Panc1 (cell line): ENCODE measurements around the gene SLC48A1. TPM values are rescaled to one million over a fixed set of nuclear protein-coding genes. Genes with fewer than 3 reads are reported as not detected.

Experiments
- ATAC-seq: fragments of 200-7000 bp; cut with Tn5 transposase; 2 replicates; pipeline ENCODE4 v1.9.1; 2020; ENCODE audit warnings: mild to moderate bottlenecking, moderate library complexity
- BruUV-seq: library from RNA; stranded (reverse); fragments of 400-500 nt; replicated peaks from 2 replicates; lab custom pipeline; 2021; lab: Mats Ljungman, UMichigan
- CTCF ChIA-PET: fragments of 300-600 bp; sonication (Branson Sonifier 250); formaldehyde crosslinking; loops from one replicate; lab custom pipeline; 2022; ENCODE audit warnings: antibody characterized with exemption; lab: Charles Lee
- POLR2A ChIA-PET: fragments of 300-600 bp; sonication (Branson Sonifier 250); formaldehyde crosslinking; loops from one replicate; lab custom pipeline; 2022; ENCODE audit warnings: antibody characterized with exemption; lab: Charles Lee
- DNase-seq: peaks from one replicate; pipeline ENCODE4 v3.0.0-alpha.2; 2010; ENCODE audit warnings: low read depth, low spot score
- H3K27ac ChIP-seq: 2 replicates; pipeline ENCODE4 v1.5.1; 2011; ENCODE audit warnings: mild to moderate bottlenecking, low read length, inconsistent platforms
- H3K27me3 ChIP-seq: fragments of 200-500 bp; sonication (Bioruptor generic); 2 replicates; pipeline ENCODE4 v1.6.0; 2014; ENCODE audit warnings: low read length, inconsistent platforms; ENCODE audit not compliant: control insufficient read depth, insufficient read depth
- H3K36me3 ChIP-seq: fragments of 200-500 bp; sonication (Bioruptor generic); 2 replicates; pipeline ENCODE4 v1.5.1; 2014; ENCODE audit warnings: inconsistent platforms, mild to moderate bottlenecking, low read length, moderate library complexity; ENCODE audit not compliant: control insufficient read depth, insufficient read depth
- H3K4me1 ChIP-seq: 2 replicates; pipeline ENCODE4 v1.5.1; 2011; ENCODE audit warnings: inconsistent platforms, mild to moderate bottlenecking, low read length, moderate library complexity; ENCODE audit not compliant: control insufficient read depth, insufficient read depth
- H3K4me3 ChIP-seq, 2 experiments: 2 replicates each; pipeline ENCODE4 v1.5.1; 2011 to 2012; ENCODE audit warnings: low read depth in 2 of 2, low read length in 2 of 2, mild to moderate bottlenecking in 2 of 2, inconsistent platforms in 1 of 2, moderate library complexity in 1 of 2
- H3K9me3 ChIP-seq: fragments of 200-500 bp; sonication (Bioruptor generic); 2 replicates; pipeline ENCODE4 v1.5.1; 2014; ENCODE audit warnings: low read depth, mild to moderate bottlenecking, inconsistent platforms, low read length, moderate library complexity; ENCODE audit not compliant: control insufficient read depth, insufficient read depth
- CTCF ChIP-seq: fragments of 450-650 bp; IDR thresholded peaks from 2 replicates; pipeline ENCODE4 v1.5.1; 2017; ENCODE audit warnings: mild to moderate bottlenecking
- POLR2AphosphoS5 ChIP-seq: IDR thresholded peaks from 2 replicates; pipeline ENCODE4 v1.6.1; 2012; ENCODE audit warnings: mild to moderate bottlenecking, low read depth, low read length, moderate library complexity
- REST ChIP-seq, 2 experiments: IDR thresholded peaks; 2 replicates each; pipeline ENCODE4 v1.6.1; 2011 to 2012; ENCODE audit warnings: low read depth in 2 of 2, control low read depth in 1 of 2, low read length in 1 of 2, mild to moderate bottlenecking in 1 of 2, moderate library complexity in 1 of 2; ENCODE audit not compliant: insufficient read depth in 1 of 2
- SIN3A ChIP-seq: IDR thresholded peaks from 2 replicates; pipeline ENCODE4 v1.6.1; 2012; ENCODE audit warnings: low read depth, mild to moderate bottlenecking, low read length, moderate library complexity, borderline replicate concordance; ENCODE audit not compliant: insufficient read depth
- TCF7L2 ChIP-seq: IDR thresholded peaks from 2 replicates; pipeline ENCODE4 v1.6.1; 2011; ENCODE audit warnings: mild to moderate bottlenecking, low read depth, low read length, inconsistent platforms
- in situ Hi-C: cut with HindIII; loops from 2 replicates; pipeline ENCODE4 v1.10.0; 2016; ENCODE audit warnings: low sequenced_read_pairs, low pct_unique_long_range_greater_than_20kb
- intact Hi-C: fragments of 100-400 bp; cut with micrococcal nuclease; formaldehyde crosslinking; loops from one replicate; pipeline ENCODE4 v1.10.0; 2022; ENCODE audit not compliant: unreplicated experiment
- total RNA-seq: library from RNA; stranded (reverse); gene quantifications from one replicate; pipeline ENCODE4 v1.2.1, GENCODE V29; 2021; ENCODE audit not compliant: unreplicated experiment

Gene SLC48A1
- total RNA-seq, 1 experiment from 2014 or later: 32.0 TPM

- CTCF ChIA-PET: no interaction called here
- no peak for DNase-seq
- Histone ChIP-seq H3K4me1 (peaks cover 33% of the 10 kb centered on the region), H3K27me3 (no peaks in the 10 kb centered on the region), H3K27ac (peak overlapping the region; percentile 14; the same call in 1 of the 2 replicates), H3K4me3 (no peak overlapping the region), H3K36me3 (no peaks in the 10 kb centered on the region), H3K9me3 (no peaks in the 10 kb centered on the region)
- in situ Hi-C loops: no loop called here
- ATAC-seq: no peak
- no TSS peak for BruUV-seq
- POLR2A ChIA-PET: no interaction called here
- intact Hi-C loops: no loop called here
- TF ChIP-seq SIN3A (no peak), POLR2AphosphoS5 (no peak), TCF7L2 (no peak), CTCF (no peak), REST (IDR thresholded peaks at IDR 0.05; ENCODE audit: insufficient read depth in 1 of 2, low read depth in 2 of 2, low read length in 1 of 2) (no peak)
Measured at GRCh38 chr12:47824198-47824597, 51.2 kb downstream of the SLC48A1 start.

GRCh38 chr12:47824635-47825034 lies 51.6 kb downstream of the SLC48A1 start:
- BruUV-seq: no TSS peak
- TF ChIP-seq TCF7L2: no peak; the same call in 1 of the 2 replicates
- no peak for TF ChIP-seq POLR2AphosphoS5
- no peak for TF ChIP-seq CTCF
- TF ChIP-seq REST (IDR thresholded peaks at IDR 0.05; ENCODE audit: insufficient read depth in 1 of 2, low read depth in 2 of 2, low read length in 1 of 2): no peak
- no peak for TF ChIP-seq SIN3A
- CTCF ChIA-PET: no interaction called here
- intact Hi-C loops (no loop called here), in situ Hi-C loops (no loop called here)
- H3K9me3 ChIP-seq: no peaks in the 10 kb centered on the region
- ATAC-seq (no peak), DNase-seq (no peak)
- H3K27ac ChIP-seq: peak overlapping the region; percentile 4; the same call in 1 of the 2 replicates
- no peaks in the 10 kb centered on the region for H3K36me3 ChIP-seq
- no peak overlapping the region for H3K4me3 ChIP-seq
- POLR2A ChIA-PET: no interaction called here
- H3K4me1 ChIP-seq: peaks cover 35% of the 10 kb centered on the region
- H3K27me3 ChIP-seq: no peaks in the 10 kb centered on the region
